GM23338 (cell line): ENCODE data around the gene CACNA1G.

Experiments used
- CREB1 ChIP-seq: fragments of 250-450 bp; sonication (Bioruptor Pico); IDR thresholded peaks from 2 replicates; pipeline ENCODE4 v1.5.0; 2020; ENCODE audit warnings: low read depth, mild to moderate bottlenecking, moderate library complexity
- EZH2 ChIP-seq: fragments of 200-600 bp; sonication (generic); IDR thresholded peaks from one replicate; pipeline ENCODE4 v1.8.0; 2017; ENCODE audit warnings: antibody characterized with exemption, mild to moderate bottlenecking, low read depth; ENCODE audit not compliant: unreplicated experiment
- POLR2AphosphoS5 ChIP-seq: IDR thresholded peaks from 2 replicates; pipeline ENCODE4 v1.6.1; 2016; ENCODE audit warnings: antibody characterized with exemption, low read depth
- ZNF114 ChIP-seq: fragments of 250-450 bp; sonication (Bioruptor Pico); IDR thresholded peaks from 2 replicates; pipeline ENCODE4 v1.5.0; 2020; ENCODE audit warnings: mild to moderate bottlenecking, moderate library complexity
- TF ChIP-seq, protein P1 (sequence below), 2 experiments: fragments of 200-600 bp in 1 of 2; sonication (generic) in 1 of 2; conservative IDR thresholded peaks; 2 replicates each; pipeline versions ENCODE4 v1.5.1 to v1.6.1; 2016 to 2017; ENCODE audit warnings: antibody characterized with exemption in 2 of 2, low read depth in 2 of 2, mild to moderate bottlenecking in 2 of 2, moderate library complexity in 1 of 2

DNA sequence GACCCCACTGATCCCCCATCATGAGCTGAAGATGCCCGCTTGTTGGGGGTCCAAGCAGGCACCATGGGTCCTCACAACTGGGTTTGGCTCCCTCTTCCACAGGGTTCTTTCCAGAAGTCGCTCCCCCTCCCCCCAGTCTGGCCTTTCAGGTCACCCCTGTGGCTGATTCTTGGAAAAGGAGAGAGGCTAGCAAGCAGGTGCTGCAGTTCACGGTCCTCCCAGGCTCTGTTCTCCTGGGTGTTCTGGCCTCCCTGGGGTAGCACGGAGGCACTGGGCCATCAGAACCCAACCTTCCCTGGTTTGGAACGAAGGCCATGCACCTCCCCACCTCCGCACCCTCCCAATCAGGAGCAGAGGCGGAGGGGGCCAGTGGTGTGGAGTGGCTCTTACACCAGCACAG is 18.9 kb downstream of the CACNA1G start:
- TF ChIP-seq EZH2 (no peak), POLR2AphosphoS5 (no peak), ZNF114 (CRISPR knock-in tag) (no peak), CREB1 (CRISPR knock-in tag) (no peak)
- TF ChIP-seq, protein P1, sequence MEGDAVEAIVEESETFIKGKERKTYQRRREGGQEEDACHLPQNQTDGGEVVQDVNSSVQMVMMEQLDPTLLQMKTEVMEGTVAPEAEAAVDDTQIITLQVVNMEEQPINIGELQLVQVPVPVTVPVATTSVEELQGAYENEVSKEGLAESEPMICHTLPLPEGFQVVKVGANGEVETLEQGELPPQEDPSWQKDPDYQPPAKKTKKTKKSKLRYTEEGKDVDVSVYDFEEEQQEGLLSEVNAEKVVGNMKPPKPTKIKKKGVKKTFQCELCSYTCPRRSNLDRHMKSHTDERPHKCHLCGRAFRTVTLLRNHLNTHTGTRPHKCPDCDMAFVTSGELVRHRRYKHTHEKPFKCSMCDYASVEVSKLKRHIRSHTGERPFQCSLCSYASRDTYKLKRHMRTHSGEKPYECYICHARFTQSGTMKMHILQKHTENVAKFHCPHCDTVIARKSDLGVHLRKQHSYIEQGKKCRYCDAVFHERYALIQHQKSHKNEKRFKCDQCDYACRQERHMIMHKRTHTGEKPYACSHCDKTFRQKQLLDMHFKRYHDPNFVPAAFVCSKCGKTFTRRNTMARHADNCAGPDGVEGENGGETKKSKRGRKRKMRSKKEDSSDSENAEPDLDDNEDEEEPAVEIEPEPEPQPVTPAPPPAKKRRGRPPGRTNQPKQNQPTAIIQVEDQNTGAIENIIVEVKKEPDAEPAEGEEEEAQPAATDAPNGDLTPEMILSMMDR (conservative IDR thresholded peaks at IDR 0.05; ENCODE audit: low read depth in 2 of 2): no peak
